Cardiac septum (tissue), 1 donor: ENCODE measurements around the gene GPAM. TPM values are rescaled to one million over a fixed set of nuclear protein-coding genes. Genes with fewer than 3 reads are reported as not detected.
"Not testable (repeated sequence)": the region's sequence is repeated elsewhere in the genome, so short reads cannot be mapped to it uniquely, and the experiment has no call there.

ENCODE experiments used
- DNase-seq: peaks from one replicate; pipeline ENCODE4 v3.0.0-alpha.2; 2020; ENCODE audit warnings: low spot score
- intact Hi-C: fragments of 100-400 bp; cut with DNase I; formaldehyde crosslinking; loops from one replicate; pipeline ENCODE4 v1.14.0; 2022
- total RNA-seq: library from RNA; stranded (reverse); fragmentation: NEBNext Ultra II Directional; extraction: Animal tissue kit (Norgen Biotek cat#: 25700); gene quantifications from one replicate; pipeline ENCODE4 v1.2.1, GENCODE V29; 2021
- donor health status: DM: no; HTN: no; CAD: no.

GPAM gene
- total RNA-seq, 1 donor from 2014 or later: 11.5 TPM

- intact Hi-C loops: no loop called here
- no peak for DNase-seq
Observed at GRCh38 chr10:112216966-112217365, 33.4 kb upstream of the GPAM start.

GRCh38 chr10:112216151-112216550, 32.6 kb upstream of the GPAM start:
- intact Hi-C loops: no loop called here
- DNase-seq: no peak

- DNase-seq: no peak
- intact Hi-C loops: no loop called here
Observed at GRCh38 chr10:112215342-112215774, 31.8 kb upstream of the GPAM start.

- no peak for DNase-seq
- intact Hi-C loops: no loop called here
Observed at GRCh38 chr10:112214298-112214926, 30.8 kb upstream of the GPAM start.

GRCh38 chr10:112213836-112214235, 30.3 kb upstream of the GPAM start:
- intact Hi-C loops: no loop called here
- DNase-seq: no peak

- DNase-seq: no peak
- intact Hi-C loops: no loop called here
Observed at GRCh38 chr10:112213098-112213823, 29.7 kb upstream of the GPAM start.

- DNase-seq: no peak
- intact Hi-C loops: no loop called here
Observed at GRCh38 chr10:112210666-112211065, 27.1 kb upstream of the GPAM start.

- intact Hi-C loops: no loop called here
- DNase-seq: no peak
Observed at GRCh38 chr10:112209684-112210131, 26.1 kb upstream of the GPAM start.

- intact Hi-C loops: no loop called here
- no peak for DNase-seq
Observed at GRCh38 chr10:112208997-112209396, 25.4 kb upstream of the GPAM start.

- no peak for DNase-seq
- intact Hi-C loops: no loop called here
Observed at GRCh38 chr10:112208292-112208691, 24.7 kb upstream of the GPAM start.

- intact Hi-C loops: loop anchor here (5.0 kb wide), 1 partner anchor 94 kb away; no protein-coding TSS in a partner anchor
- DNase-seq: no peak
Observed at GRCh38 chr10:112203328-112204076, 19.9 kb upstream of the GPAM start.

- no peak for DNase-seq
- intact Hi-C loops: loop anchor here (5.0 kb wide), 1 partner anchor 95 kb away; no protein-coding TSS in a partner anchor
Observed at GRCh38 chr10:112202561-112203241, 19.1 kb upstream of the GPAM start.

- intact Hi-C loops: loop anchor here (5.0 kb wide), 1 partner anchor 95 kb away; no protein-coding TSS in a partner anchor
- DNase-seq: no peak
Observed at GRCh38 chr10:112202076-112202475, 18.5 kb upstream of the GPAM start.

GRCh38 chr10:112201334-112201733, 17.8 kb upstream of the GPAM start:
- DNase-seq: no peak
- intact Hi-C loops: loop anchor here (5.0 kb wide), 1 partner anchor 96 kb away; no protein-coding TSS in a partner anchor

- not testable (repeated sequence) for DNase-seq
- intact Hi-C loops: loop anchor here (5.0 kb wide), 1 partner anchor 97 kb away; no protein-coding TSS in a partner anchor
Observed at GRCh38 chr10:112200259-112200658, 16.7 kb upstream of the GPAM start.

- intact Hi-C loops, DNase-seq: not testable (repeated sequence)
Observed at GRCh38 chr10:112197662-112198061, 14.1 kb upstream of the GPAM start.

- DNase-seq: no peak
- intact Hi-C loops: no loop called here
Observed at GRCh38 chr10:112195224-112195623, 11.7 kb upstream of the GPAM start.

GRCh38 chr10:112191791-112192190, 8.2 kb upstream of the GPAM start:
- intact Hi-C loops: no loop called here
- DNase-seq: no peak

GRCh38 chr10:112191041-112191590, 7.6 kb upstream of the GPAM start:
- intact Hi-C loops: no loop called here

More at GRCh38 chr10:112191041-112191590, 7.6 kb upstream of the GPAM start:
- no peak for DNase-seq
